ENCODE measurements around the gene SLC22A23. TPM values are rescaled to one million over a fixed set of nuclear protein-coding genes. Genes with fewer than 3 reads are reported as not detected.
A peak's percentile ranks its signal among the peaks of the same experiment; 100 is the strongest.

The SLC22A23 gene
- total RNA-seq, 1 experiment from 2014 or later, result 6.8 TPM

- Histone ChIP-seq H2BK12ac (ENCODE audit: insufficient read length, low read depth, low read length) (no peak overlapping the region), H2AK5ac (ENCODE audit: insufficient read length, low read length) (no peak overlapping the region), H3K23me2 (ENCODE audit: insufficient read length, low read depth, low read length, poor library complexity, severe bottlenecking) (no peaks in the 10 kb centered on the region), H2AFZ (ENCODE audit: low read length) (no peak overlapping the region), H3K18ac (ENCODE audit: insufficient read length, low read depth, low read length) (no peak overlapping the region), H3K4ac (ENCODE audit: low read depth, low read length) (no peak overlapping the region), H4K8ac (replicated peaks; ENCODE audit: insufficient read length, low read depth, low read length) (no peak overlapping the region), H2BK120ac (ENCODE audit: low read depth, low read length, poor library complexity, severe bottlenecking) (no peak overlapping the region), H3K23ac (ENCODE audit: insufficient read length, low read depth, low read length) (no peak overlapping the region), H3K56ac (ENCODE audit: insufficient read length, low read depth, low read length) (no peak overlapping the region), H3K79me2 (ENCODE audit: insufficient read depth, low read length) (no peaks in the 10 kb centered on the region; the same call in 1 of the 2 replicates), H3K79me1 (ENCODE audit: insufficient read depth, low read depth, low read length, poor library complexity, severe bottlenecking) (peaks cover 3% of the 10 kb centered on the region), H2BK20ac (ENCODE audit: low read depth, low read length, poor library complexity, severe bottlenecking) (no peak overlapping the region), H3K4me2 (ENCODE audit: insufficient read depth, insufficient read length, low read length) (no peak overlapping the region), H3T11ph (ENCODE audit: low read length) (no peak overlapping the region), H4K20me1 (ENCODE audit: control insufficient read depth, insufficient read depth, insufficient read length) (no peaks in the 10 kb centered on the region), H2BK5ac (ENCODE audit: insufficient read length, low read length) (no peak overlapping the region), H2BK15ac (ENCODE audit: low read depth, low read length) (no peak overlapping the region), H3K27me3 (ENCODE audit: insufficient read depth, low read length) (no peaks in the 10 kb centered on the region), H3K9me3 (ENCODE audit: control insufficient read depth, low read depth, low read length) (no peaks in the 10 kb centered on the region), H3K9ac (ENCODE audit: extremely low read depth, insufficient read length, low read length) (no peak overlapping the region), H3K4me1 (ENCODE audit: insufficient read depth, low read length) (peaks cover 3% of the 10 kb centered on the region; the same call in 1 of the 2 replicates), H4K5ac (ENCODE audit: insufficient read length, low read depth, low read length) (no peak overlapping the region), H3K14ac (ENCODE audit: insufficient read depth, low read length) (no peak overlapping the region), H3K27ac (ENCODE audit: insufficient read length, low read depth, low read length) (no peak overlapping the region), H4K91ac (ENCODE audit: insufficient read length, low read depth, low read length) (no peak overlapping the region)
- Mint-ChIP-seq H3K4me1 (peaks cover 11 to 12% of the 10 kb centered on the region in 2 experiments), H3K9me3 (no peaks in the 10 kb centered on the region), H3K27me3 (ENCODE audit: low read depth) (peaks cover 1% of the 10 kb centered on the region; the same call in 1 of the 2 replicates), H3K27ac (peak overlapping the region in 1 of 3 experiments; percentile 24; a peak in 1 of 7 replicates), H3K4me3 (no peak overlapping the region), H3K36me3 (ENCODE audit: insufficient read depth in 1 of 3, low read depth in 3 of 3) (peaks cover 0 to 16% (median 0%) of the 10 kb centered on the region in 3 experiments; a peak in 4 of 7 replicates)
- no peak for DNase-seq
- no peak for TF ChIP-seq CTCF (conservative IDR thresholded peaks at IDR 0.05)
- WGBS (ENCODE audit: extremely low coverage, insufficient read length, low lambda C conversion rate), result no CpG with 5 or more reads among the region's 13 CpGs
Observed at GRCh38 chr6:3392930-3393835, 63.7 kb downstream of the SLC22A23 start.
